GM10847 (cell line): ENCODE results near the gene CTXND2.

Experiments used
- POLR2A ChIP-seq: IDR thresholded peaks from 2 replicates; pipeline ENCODE4 v1.6.1; 2011; ENCODE audit not compliant: insufficient read length; ENCODE audit errors: extremely low read depth

CTXND2 gene

DNA sequence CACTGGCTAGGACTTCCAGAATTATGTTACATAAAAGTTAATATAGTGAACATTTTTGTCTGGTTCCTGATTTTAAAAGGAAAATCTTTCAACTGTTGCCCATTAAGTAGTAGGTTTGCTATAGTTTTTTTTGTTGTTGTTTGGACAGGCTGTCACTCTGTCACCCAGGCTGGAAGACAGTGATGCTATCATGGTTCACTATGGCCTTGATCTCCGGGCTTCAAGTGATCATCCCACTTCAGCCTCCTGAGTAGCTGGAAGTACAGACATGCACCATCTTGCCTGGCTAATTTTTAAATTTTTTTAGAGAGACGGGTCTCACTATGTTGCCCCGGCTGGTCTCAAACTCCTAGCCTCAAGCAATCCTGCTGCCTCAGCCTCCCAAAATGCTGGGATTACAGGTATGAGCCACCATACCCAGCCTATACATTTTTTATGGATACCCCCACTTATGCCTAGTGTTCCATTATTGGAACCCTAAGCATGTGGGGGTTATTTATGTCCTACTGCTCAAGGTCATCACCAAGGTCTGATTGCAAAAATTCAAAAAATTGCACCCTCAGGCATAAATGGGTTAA, 6.5 kb downstream of the CTXND2 start:
- no peak for TF ChIP-seq POLR2A

DNA sequence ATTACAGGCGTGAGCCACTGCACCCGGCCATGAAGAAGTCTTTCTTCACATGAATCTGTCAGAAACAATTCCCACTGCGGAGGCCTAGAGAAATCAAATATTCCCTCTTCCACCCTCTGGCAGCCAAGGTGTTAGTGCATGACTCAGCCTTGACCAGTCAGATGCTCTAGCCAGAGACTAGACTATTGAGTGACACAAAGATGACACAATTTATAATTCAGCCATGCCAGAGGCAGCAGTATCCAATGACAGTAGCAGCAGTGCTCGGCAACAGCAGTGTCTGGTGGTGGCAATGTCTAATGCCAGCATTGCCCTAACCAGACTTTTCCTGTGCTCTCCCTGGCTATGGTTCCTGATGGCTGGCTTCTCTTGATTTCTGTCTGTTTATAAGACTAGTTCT, 8.7 kb downstream of the CTXND2 start:
- no peak for TF ChIP-seq POLR2A

GRCh38 chr1:150902346-150902745, 15.4 kb downstream of the CTXND2 start:
- no peak for TF ChIP-seq POLR2A

DNA sequence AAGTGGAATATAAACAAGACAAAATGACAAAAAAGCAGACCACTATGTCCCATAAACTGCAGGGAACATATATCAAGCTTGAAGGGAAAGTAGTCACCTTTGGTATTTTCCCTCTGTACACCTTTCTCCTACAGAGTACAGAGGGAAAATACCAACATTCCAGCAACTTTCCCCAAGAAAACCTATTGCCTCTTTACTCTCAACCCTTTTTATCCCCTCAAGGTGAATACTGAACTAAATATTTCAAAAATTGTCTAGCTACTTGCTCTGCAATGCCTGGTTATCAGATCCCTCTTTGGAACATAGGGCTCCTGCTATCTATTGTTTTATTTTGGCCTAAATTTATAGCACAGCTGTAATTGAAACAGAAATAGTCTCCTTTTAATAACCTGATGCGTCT, 15.8 kb downstream of the CTXND2 start:
- TF ChIP-seq POLR2A, result no peak

DNA sequence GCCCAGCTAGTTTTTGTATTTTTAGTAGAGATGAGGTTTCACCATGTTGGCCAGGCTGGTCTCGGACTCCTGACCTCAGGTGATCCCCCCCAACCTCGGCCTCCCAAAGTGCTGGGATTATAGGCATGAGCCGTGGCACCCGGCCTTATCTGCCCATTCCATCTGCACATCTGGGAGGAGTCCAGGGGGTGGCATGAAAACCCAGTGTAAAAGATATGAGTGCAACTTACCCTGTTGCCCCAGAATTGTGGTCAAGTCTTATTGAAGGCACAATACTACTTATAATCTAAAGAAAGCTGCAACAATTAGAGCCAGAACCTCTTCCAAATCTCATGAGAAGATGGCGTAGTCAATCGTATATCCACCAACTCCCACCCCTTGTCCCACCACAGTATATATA, 18.4 kb downstream of the CTXND2 start:
- TF ChIP-seq POLR2A, result no peak

- TF ChIP-seq POLR2A, result no peak
Measured at GRCh38 chr1:150906329-150906728, 19.4 kb downstream of the CTXND2 start.

GRCh38 chr1:150906813-150907212, 19.9 kb downstream of the CTXND2 start:
- TF ChIP-seq POLR2A, result no peak

DNA sequence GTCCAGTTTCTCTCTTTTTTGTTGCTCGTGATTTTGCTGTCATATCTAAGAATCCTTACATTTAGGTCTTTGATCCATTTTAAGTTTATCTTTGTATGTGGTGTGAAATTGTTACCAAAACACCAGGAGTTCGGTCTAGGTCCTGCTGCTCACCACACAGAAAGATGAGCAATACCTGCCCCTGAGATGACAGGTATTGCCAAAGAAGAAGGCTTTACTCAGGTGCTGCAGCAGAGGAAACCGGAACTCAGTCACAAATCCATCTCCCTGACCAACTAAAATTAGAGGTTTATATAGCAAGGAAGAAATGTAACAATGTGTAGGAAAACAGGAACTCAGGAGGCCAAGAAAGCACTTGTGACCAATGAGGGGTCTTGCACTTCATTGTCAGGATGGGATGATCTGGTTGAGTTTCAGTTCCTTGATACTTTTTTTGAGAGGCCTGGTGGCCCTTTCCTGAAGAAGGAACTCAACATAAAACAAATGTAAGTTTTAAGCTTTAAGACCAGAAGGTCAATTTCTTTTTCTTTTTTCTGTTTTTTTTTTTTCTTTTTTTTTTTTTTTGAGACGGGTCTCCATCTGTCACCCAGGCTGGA, 22.7 kb downstream of the CTXND2 start:
- TF ChIP-seq POLR2A, result no peak

DNA sequence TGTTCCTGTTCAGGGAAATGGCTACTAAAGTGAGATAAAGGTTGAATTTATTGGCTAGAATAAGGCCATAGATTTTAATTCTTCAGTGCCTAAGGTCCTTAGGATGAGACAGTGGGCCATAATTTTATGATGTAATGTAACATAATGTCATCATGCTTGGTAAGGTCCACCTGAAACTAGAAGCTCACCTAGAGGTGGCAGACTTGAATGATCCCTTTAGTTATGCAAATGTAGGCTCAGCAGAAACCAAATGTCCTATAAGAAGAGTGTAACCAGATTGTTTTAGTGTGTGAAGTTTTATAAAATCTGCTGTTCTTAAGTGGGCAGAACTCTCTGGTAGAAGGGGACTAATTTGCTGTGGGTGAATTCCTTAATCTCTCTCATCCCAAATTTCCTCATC, 25.7 kb downstream of the CTXND2 start:
- TF ChIP-seq POLR2A, result no peak

DNA sequence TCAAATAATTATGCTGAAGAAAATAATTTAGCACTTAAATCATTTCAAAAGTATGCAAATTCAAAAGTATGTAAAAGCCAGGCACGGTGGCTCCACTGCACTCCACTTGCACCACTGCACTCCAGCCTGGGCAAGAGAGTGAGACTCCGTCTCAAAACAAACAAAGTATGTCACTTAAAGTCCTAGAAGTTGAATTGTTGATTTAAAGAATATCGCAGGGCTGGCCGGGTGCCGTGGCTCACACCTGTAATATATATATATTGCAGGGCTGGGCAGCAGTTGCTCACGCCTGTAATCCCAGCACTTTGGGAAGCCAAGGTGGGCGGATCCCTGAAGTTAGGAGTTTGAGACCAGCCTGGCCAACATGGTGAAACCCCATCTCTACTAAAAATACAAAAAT, 30.5 kb downstream of the CTXND2 start:
- TF ChIP-seq POLR2A, result no peak

- TF ChIP-seq POLR2A, result no peak
Measured at GRCh38 chr1:150922519-150922975, 35.6 kb downstream of the CTXND2 start.

- no peak for TF ChIP-seq POLR2A
Measured at GRCh38 chr1:150925080-150925479, 38.1 kb downstream of the CTXND2 start.

GRCh38 chr1:150926097-150926741, 39.3 kb downstream of the CTXND2 start, which contains the start of gene SETDB1:
TSS of gene SETDB1 (plus strand) at chr1:150926363. CDS start at chr1:150927715, 1,352 bp downstream.
- no peak for TF ChIP-seq POLR2A

DNA sequence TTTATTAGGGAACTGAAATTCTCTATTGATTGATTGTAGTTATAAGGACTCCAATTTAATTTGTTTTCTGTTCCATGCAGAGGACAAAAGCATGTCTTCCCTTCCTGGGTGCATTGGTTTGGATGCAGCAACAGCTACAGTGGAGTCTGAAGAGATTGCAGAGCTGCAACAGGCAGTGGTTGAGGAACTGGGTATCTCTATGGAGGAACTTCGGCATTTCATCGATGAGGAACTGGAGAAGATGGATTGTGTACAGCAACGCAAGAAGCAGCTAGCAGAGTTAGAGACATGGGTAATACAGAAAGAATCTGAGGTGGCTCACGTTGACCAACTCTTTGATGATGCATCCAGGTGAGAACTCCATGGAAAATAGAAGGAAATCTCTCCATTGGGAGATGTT, 40.7 kb downstream of the CTXND2 start:
- TF ChIP-seq POLR2A, result no peak

DNA sequence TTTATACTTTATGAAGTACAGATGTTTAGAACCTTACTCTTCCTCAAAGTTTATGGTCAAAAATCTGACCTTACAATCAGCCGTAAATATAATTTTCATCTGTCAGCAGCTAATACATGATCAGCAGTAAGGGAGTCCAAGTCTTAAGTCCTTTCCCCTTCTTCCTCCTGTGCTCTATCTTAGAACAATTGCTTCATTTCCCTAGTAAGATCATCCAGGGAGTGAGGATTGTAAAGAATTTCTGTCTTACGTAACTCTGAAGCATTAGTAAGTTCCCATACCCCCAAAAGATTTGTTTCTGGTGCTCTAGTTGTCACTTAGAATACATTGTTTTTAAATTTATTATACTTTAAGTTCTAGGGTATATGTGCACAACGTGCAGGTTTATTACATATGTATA, 41.4 kb downstream of the CTXND2 start:
- TF ChIP-seq POLR2A, result no peak

DNA sequence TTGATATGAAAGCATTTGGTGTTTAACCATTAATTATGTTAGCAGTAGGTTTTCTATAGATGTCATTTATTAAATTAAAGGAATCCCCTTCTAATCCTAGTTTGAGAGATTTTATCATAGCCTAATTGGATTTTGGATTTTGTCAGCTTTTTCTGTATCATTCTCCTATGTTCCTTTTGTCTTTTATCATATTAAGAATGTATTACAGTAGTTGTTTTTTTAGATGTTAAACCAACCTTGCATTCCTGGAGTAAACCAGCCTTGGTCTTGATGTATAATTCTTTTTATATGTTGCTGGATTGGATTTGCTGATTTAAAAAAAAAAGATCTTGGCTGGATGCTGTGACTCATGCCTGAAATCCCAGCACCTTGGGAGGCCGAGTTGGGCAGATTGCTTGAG, 44.8 kb downstream of the CTXND2 start:
- TF ChIP-seq POLR2A, result no peak
